ENCODE measurements around the gene LIN52.
"Not testable (repeated sequence)": the region's sequence is repeated elsewhere in the genome, so short reads cannot be mapped to it uniquely, and the experiment has no call there.

LIN52 gene

GRCh38 chr14:74111395-74112216, 26.9 kb downstream of the LIN52 start:
- peak; percentile 58 to 64 for ATAC-seq

GRCh38 chr14:74125487-74125886, 40.7 kb downstream of the LIN52 start:
- ATAC-seq: not testable (repeated sequence)

GRCh38 chr14:74126315-74127013, 41.7 kb downstream of the LIN52 start:
- ATAC-seq: no peak

GRCh38 chr14:74127634-74128033, 42.9 kb downstream of the LIN52 start:
- ATAC-seq: no peak

GRCh38 chr14:74133833-74134481, 49.2 kb downstream of the LIN52 start:
- ATAC-seq: no peak

- no peak for ATAC-seq
Observed at GRCh38 chr14:74134484-74134883, 49.7 kb downstream of the LIN52 start.

GRCh38 chr14:74135426-74135825, 50.7 kb downstream of the LIN52 start:
- no peak for ATAC-seq

GRCh38 chr14:74140374-74140850, 55.7 kb downstream of the LIN52 start:
- no peak for ATAC-seq

- no peak for ATAC-seq
Observed at GRCh38 chr14:74141703-74142102, 56.9 kb downstream of the LIN52 start.

GRCh38 chr14:74142523-74142922, 57.8 kb downstream of the LIN52 start:
- ATAC-seq: no peak

- ATAC-seq: no peak
Observed at GRCh38 chr14:74144789-74145188, 60.0 kb downstream of the LIN52 start.

GRCh38 chr14:74147571-74147970, 62.8 kb downstream of the LIN52 start:
- ATAC-seq: no peak

GRCh38 chr14:74148705-74149104, 63.9 kb downstream of the LIN52 start:
- no peak for ATAC-seq

GRCh38 chr14:74155287-74155686, 70.5 kb downstream of the LIN52 start:
- ATAC-seq: no peak

GRCh38 chr14:74155749-74156148, 71.0 kb downstream of the LIN52 start:
- ATAC-seq: no peak

- no peak for ATAC-seq
Observed at GRCh38 chr14:74160763-74161162, 76.0 kb downstream of the LIN52 start.

GRCh38 chr14:74161526-74162158, 76.9 kb downstream of the LIN52 start:
- ATAC-seq: no peak

GRCh38 chr14:74169906-74170305, 85.2 kb downstream of the LIN52 start:
- no peak for ATAC-seq

GRCh38 chr14:74176400-74176793, 91.6 kb downstream of the LIN52 start:
- no peak for ATAC-seq

GRCh38 chr14:74179856-74180255, 95.1 kb downstream of the LIN52 start:
- no peak for ATAC-seq

- ATAC-seq: no peak
Observed at GRCh38 chr14:74190927-74191575, 106.3 kb downstream of the LIN52 start.

- no peak for ATAC-seq
Observed at GRCh38 chr14:74194506-74195274, 109.9 kb downstream of the LIN52 start.
